HG03521 (cell line): ENCODE data around the gene SLC16A1.
"Not testable (repeated sequence)": the region's sequence is repeated elsewhere in the genome, so short reads cannot be mapped to it uniquely, and the experiment has no call there.

ENCODE experiments used
- ATAC-seq: cut with Tn5 transposase; IDR thresholded peaks from one replicate; pipeline ENCODE4 v1.9.1; 2021; ENCODE audit warnings: mild to moderate bottlenecking, moderate library complexity; ENCODE audit not compliant: unreplicated experiment

Gene SLC16A1

DNA sequence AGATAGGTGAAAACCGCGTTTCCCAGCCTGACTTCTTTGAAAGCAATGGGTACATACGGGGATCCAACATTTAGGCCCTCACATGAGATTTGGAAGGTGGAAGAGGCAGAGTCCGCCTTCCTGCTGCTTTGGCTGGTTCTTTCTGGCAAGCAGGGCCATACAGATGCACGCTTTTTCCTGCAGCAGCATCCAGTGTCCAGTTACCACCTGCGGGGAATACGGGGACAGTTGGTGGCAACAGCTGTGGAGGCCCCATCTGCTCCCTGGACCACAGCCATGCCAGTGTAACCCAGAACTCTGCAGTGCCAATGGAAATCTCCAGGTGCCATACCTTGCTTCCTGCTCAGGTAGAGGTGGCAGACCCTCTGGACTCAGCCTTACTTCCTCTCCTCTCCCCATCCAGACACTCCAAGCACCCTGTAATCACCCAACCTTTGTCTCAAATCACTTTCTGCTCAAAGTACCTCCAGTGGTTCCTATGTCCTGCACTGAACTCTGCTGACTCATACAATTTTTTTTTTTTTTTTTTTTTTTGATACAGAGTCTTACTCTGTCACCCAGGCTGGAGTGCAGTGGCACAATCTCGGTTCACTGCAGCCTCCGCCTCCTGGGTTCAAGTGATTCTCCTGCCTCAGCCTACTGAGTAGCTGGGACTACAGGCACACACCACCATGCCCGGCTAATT, 68.3 kb downstream of the SLC16A1 start:
- no peak for ATAC-seq

DNA sequence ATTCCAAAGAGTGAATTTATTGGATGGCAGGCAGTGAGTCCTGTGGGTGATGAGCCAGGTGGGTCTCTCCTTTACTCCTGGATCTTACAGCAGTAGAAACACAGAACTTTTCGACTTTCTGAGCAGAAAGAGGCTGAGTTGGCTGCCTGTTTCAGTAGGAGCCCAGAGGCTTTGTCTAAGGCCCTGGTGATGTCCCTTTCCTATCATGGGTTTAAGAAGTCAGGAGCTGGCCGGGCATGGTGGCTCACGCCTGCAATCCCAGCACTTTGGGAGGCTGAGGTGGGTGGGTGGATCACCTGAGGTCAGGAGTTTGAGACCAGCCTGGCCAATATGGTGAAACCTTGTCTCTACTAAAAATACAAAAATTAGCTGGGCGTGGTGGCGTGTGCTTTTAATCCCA, 71.0 kb downstream of the SLC16A1 start:
- not testable (repeated sequence) for ATAC-seq

- ATAC-seq: no peak
Observed at GRCh38 chr1:112882271-112882744, 73.7 kb downstream of the SLC16A1 start.

DNA sequence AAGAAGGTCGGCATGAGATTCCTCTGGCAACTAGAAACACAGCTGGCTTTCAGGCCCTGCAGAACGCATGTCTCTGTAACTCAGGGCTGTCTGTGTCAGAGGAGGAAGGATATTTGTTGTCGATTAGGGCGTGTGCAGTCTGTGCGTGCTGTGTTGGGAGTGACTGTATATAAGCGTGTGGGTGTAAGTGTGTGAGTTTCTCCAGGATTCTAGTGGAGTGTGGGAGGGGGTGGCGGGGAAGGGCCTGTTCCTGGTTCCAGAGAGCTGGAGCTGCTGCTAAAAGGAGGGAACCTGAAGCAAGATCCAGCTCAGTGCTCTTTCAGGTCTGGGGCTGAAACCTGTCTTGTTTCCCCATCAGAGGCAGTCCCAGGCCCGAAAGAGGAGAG, 74.3 kb downstream of the SLC16A1 start:
- ATAC-seq: no peak

- no peak for ATAC-seq
Observed at GRCh38 chr1:112879834-112880233, 76.2 kb downstream of the SLC16A1 start.

- ATAC-seq: no peak
Observed at GRCh38 chr1:112878321-112878720, 77.7 kb downstream of the SLC16A1 start.

DNA sequence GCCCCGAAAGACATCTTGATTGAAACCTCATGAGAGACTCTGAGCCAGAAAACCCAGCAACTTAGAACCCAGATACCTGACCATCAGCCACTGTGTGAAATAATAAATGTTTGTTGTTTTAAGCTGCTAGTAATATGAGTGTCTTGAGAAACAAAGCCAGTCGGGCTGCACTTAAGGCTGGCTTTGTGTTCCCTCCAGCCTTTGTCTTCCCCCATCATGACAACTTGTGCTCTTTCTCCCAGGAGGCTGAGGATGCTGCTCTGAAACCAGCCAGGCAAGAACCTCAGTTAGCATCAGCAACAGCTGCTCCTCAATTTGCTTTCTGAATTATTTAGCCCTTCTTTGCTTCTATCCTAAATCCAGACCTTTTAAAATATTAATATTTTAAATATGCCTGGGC, 78.2 kb downstream of the SLC16A1 start:
- ATAC-seq: no peak

DNA sequence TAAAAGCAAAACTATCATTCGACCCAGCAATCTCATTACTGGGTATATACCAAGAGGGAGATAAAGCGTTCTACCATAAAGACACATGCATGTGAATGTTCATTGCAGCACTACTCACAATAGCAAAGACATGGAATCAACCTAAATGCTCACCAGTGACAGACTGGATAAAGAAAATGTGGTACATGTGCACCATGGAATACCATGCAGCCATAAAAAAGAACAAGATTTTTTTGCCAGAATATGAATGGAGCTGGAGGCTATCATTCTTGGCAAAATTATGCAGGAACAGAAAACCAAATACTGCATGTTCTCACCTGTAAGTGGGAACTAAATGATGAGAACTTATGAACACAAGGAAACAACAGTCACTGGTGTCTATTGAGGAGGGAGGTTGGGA, 79.7 kb downstream of the SLC16A1 start:
- ATAC-seq: no peak

DNA sequence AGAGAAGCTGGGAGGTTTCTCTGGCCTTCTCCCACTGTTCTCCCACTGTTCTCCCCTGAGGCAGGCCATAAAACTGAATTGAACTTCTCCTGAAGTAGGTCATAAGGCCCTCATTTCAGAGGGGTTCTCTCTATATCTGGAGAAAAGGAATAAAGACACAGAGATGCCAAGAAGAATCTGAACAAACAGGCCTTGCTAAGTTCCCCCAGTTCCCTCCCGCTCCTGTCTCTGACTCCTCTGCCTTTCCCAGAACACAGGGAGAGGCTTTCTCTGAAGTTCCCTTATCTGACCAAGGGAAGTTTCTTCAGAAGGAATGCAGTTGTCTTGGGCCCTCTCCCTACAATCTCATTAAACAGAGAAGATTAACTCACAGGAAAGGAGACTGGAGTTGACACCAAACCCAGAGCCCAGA, 83.4 kb downstream of the SLC16A1 start:
- no peak for ATAC-seq

DNA sequence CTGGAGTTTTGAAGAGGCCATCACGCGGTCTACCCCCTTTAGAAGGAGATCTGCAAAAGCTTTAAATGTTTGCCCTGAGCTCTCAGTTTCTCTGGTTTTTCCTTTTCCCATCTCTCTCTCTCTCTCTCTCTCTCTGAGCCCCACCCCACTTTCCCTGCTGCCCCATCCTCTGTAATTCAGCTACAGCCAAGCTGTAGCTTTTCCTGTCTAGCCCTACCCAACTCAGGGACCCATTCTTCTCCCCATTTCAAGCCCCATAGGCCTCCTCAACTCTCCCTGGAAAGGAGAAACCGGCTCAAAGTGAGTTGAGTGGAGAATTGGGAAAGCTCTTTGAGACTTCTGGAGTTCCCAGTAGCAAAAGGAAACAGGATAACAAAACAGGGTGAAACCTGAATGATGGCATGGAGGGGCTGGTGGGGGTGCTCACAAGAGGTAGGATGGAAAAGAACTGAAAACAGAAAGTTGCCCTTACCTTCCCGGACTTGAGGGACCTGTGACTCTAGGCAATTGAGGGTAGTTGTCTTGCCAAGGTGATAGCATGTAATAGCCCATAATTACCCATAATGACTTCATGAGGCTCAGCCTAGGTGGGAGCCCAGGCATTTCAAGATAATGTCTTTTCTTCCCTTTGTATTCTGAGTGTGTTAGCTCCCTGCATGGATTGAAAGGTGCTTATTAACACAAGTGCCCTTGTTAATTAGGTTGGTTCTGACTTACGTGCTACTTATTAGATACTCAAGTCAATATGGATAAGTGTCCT, 84.9 kb downstream of the SLC16A1 start:
- ATAC-seq: no peak

- no peak for ATAC-seq
Observed at GRCh38 chr1:112869895-112870294, 86.1 kb downstream of the SLC16A1 start.

GRCh38 chr1:112868191-112868590, 87.8 kb downstream of the SLC16A1 start:
- no peak for ATAC-seq

DNA sequence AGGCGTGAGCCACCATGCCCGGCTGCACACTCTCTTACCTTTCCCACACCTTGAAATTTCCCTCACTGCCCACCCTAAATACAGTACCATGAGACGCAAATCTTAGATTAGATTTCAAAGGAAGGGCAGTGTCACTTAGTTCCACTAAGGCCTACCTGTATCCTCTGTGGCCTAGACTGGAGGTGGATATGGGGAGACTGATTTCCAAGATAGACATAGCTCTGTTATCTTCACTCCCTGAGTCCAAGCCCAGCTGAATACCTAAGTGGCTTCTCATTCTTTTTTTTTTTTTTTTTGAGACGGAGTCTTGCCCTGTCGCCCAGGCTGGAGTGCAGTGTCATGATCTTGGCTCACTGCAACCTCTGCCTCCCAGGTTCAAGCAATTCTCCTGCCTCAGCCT, 89.0 kb downstream of the SLC16A1 start:
- ATAC-seq: no peak

- no peak for ATAC-seq
Observed at GRCh38 chr1:112866151-112866550, 89.8 kb downstream of the SLC16A1 start.

DNA sequence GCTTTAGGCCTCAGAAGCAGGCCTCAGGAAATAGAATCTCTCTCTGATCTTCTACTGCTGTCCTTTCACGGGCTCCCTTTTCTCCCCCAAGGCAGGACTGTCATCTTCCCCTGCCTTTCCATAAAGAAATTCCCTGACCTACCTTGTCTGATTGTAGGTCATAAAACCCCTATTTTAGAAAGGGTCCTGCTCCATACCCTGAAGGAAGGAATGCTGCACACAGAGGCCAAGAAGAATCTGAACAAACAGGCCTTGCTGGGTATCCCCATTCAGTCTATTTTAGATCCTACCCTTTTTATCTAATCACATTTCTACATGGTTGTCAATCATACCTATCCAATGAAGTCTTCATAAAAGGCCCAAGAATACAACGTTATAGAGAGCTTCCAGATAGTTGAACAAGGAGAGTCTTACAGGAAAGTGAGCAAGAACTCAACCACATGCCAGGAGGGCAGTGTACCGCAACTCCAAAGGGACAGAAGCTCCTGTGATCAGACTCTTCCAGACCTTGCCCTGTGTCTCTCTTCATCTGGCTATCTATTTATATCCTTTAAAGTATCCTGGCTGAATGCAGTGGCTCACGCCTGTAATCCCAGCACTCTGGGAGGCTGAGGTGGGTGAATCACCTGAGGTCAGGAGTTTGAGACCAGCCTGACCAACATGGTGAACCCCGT, 93.1 kb downstream of the SLC16A1 start:
- ATAC-seq: no peak
